ENCODE measurements around the gene SHC2.

Gene SHC2, protein sequence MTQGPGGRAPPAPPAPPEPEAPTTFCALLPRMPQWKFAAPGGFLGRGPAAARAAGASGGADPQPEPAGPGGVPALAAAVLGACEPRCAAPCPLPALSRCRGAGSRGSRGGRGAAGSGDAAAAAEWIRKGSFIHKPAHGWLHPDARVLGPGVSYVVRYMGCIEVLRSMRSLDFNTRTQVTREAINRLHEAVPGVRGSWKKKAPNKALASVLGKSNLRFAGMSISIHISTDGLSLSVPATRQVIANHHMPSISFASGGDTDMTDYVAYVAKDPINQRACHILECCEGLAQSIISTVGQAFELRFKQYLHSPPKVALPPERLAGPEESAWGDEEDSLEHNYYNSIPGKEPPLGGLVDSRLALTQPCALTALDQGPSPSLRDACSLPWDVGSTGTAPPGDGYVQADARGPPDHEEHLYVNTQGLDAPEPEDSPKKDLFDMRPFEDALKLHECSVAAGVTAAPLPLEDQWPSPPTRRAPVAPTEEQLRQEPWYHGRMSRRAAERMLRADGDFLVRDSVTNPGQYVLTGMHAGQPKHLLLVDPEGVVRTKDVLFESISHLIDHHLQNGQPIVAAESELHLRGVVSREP

GRCh38 chr19:460877-461720, at the start of gene SHC2:
Gene SHC2, minus strand, starts transcription at chr19:461033. Its CDS starts 37 bp downstream, at chr19:460996.
- no peak for DNase-seq

DNA sequence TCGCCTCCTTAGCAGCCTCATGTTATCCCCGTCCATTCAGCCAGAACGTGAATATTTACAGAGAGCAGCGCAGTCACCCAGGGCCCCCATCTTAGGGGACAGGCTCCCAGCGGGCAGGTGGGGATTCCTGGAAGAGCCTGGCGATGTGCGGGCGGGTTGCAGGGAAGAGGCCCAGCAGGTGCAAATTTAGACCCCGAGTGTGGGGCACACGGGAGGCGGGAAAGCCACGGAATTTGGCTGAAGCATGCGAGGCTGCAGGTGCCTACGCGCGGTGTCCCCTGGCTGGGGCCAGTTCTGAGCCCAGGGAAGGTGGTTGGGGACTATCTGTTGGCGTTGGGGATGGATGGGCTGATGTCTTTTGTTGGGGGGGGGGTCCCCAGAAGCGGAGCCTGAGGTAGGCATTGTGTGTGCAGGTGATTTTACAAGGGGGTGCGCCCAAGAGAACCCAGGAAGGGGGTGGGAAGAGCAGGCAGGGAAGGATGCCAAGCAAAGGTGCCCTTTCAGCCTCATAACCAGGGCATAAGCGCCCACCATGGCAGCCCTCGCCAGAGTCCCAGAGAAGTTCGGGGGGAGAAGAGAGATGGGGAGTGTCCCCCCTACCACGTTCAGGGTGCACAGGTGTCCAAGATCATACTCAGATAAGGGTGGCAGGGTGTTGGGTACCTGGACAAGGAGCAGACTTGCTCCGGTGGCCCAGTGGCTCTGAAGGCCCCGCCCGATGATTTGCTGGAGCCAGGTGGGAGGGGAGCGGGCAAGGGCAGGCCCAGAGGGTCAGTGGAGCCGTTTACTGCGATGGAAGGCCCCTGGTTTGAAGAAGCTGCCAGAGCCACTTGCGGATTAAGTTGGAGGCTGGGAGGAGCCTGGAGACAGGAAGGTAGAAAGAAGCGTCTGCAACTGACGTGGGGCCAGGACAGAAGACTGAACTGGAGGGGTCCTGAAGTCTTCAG, 47.6 kb upstream of the SHC2 start:
- DNase-seq: no peak

- peak; percentile 90 for DNase-seq
These were observed 46.7 kb upstream of the SHC2 start, which contains the start of gene TPGS1 for GRCh38 chr19:507286-508203. Gene TPGS1, plus strand, starts transcription at chr19:507497. Its CDS starts 10 bp downstream, at chr19:507507.

GRCh38 chr19:506404-507285, 45.8 kb upstream of the SHC2 start:
- peak; percentile 94 for DNase-seq

- no peak for DNase-seq
These were observed 43.8 kb upstream of the SHC2 start for GRCh38 chr19:504616-505015.

DNA sequence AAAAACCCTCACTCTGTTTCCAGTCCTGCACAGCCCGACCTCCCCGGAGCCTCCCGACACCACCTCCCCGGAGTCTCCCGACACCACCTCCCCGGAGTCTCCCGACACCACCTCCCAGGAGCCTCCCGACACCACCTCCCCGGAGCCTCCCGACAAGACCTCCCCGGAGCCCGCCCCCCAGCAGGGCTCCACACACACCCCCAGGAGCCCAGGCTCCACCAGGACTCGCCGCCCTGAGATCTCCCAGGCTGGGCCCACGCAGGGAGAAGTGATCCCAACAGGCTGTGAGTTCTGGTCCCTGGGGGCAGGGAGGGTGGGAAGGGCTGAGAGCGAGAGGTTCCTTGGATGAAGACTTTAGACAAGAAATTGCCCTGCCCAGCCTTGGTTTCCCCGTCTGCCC, 40.8 kb upstream of the SHC2 start:
- no peak for DNase-seq

- DNase-seq: no peak
These were observed 38.3 kb upstream of the SHC2 start for GRCh38 chr19:498977-499623.

- DNase-seq: no peak
These were observed 37.7 kb upstream of the SHC2 start for GRCh38 chr19:498511-498891.

GRCh38 chr19:497869-498510, 37.2 kb upstream of the SHC2 start:
- DNase-seq: no peak

GRCh38 chr19:497491-497868, 36.6 kb upstream of the SHC2 start:
- no peak for DNase-seq

- no peak for DNase-seq
These were observed 36.2 kb upstream of the SHC2 start for GRCh38 chr19:496986-497385.

- DNase-seq: no peak
These were observed 35.4 kb upstream of the SHC2 start, which contains the start of gene MADCAM1 for GRCh38 chr19:496112-496665. Gene MADCAM1, plus strand, starts transcription at chr19:496486. Its CDS starts 14 bp downstream, at chr19:496500.

DNA sequence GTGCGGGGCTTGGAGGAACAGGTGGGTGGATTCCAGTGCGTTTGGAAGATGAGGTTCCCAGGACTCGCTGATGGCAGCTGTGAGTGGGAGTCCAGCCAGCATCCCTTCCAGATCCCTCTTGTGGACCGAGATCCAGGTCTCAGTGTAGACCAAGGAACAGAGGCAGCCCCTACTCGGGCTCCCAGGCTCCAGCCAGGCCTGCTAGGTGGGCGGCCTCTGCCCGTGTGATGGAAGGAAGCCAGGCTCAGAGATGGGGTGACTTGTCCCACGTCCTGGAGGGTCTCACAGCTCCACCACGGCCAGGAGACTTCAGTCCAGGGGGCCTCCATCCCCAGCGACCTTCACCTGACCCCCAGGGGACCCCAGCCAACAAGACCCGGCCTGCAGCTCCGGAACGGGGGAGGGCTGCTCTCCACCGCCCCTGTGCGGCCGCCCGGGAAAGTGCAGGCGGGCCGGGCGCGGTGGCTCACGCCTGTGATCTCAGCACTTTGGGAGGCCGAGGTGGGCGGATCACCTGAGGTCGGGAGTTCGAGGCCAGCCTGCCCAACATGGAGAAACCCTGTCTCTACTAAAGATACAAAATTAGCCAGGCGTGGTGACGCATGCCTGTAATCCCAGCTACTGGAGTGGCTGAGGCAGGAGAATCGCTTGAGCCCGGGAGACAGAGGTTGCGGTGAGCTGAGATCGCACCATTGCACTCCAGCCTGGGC, 34.7 kb upstream of the SHC2 start:
- DNase-seq: peak; percentile 7

- no peak for DNase-seq
These were observed 34.2 kb upstream of the SHC2 start for GRCh38 chr19:495081-495401.

GRCh38 chr19:494171-495080, 33.6 kb upstream of the SHC2 start:
- DNase-seq: no peak

DNA sequence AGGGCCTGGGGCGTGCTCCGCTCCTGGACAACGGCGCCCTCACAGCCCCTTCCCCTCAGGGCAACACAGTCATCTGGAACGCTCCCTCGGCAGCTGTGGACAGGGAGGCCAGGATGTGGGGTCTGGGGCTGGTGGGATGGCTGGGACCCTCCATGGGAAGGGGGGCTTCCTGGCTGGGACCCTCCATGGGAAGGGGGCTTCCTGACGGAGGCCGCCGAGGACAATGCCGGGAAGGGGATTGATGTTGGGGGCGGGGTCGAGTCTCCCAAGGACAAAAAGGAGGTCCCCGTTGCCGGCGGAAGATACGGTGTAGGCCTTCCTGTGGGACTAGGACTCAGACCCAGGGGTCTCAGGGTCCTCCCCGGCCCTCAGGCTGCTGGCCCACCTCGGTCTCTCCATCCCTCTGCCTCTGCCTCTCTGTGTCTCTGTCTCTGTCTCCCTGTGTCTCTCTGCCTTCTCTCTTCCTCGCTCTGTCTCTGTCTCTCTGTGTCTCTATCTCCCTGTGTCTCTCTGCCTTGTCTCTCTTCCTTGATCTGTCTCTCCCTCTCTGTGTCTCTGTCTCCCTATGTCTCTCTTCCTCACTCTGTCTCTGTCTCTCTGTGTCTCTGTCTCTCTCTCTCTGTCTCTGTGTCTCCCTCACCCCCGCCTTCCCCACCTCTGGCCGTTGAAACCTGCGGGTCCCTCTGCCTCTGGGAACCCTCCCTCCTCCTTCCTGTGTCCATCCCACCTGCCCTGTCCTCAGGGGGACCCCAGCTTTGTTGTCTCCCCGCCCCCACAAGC, 32.7 kb upstream of the SHC2 start:
- no peak for DNase-seq
